HG03175 (cell line): ENCODE data around the gene ANKLE2.

Source experiments
- ATAC-seq: cut with Tn5 transposase; IDR thresholded peaks from one replicate; pipeline ENCODE4 v1.9.1; 2021; ENCODE audit warnings: mild to moderate bottlenecking, moderate library complexity; ENCODE audit not compliant: unreplicated experiment

The ANKLE2 gene

GRCh38 chr12:132747896-132748295 is 13.7 kb downstream of the ANKLE2 start:
- no peak for ATAC-seq

GRCh38 chr12:132747395-132747794 is 14.2 kb downstream of the ANKLE2 start:
- no peak for ATAC-seq

- ATAC-seq, result no peak
Observed at GRCh38 chr12:132746613-132747012, 15.0 kb downstream of the ANKLE2 start.

- no peak for ATAC-seq
Observed at GRCh38 chr12:132743831-132744230, 17.8 kb downstream of the ANKLE2 start.

- ATAC-seq, result no peak
Observed at GRCh38 chr12:132741620-132742019, 20.0 kb downstream of the ANKLE2 start.

GRCh38 chr12:132740652-132741051 is 21.0 kb downstream of the ANKLE2 start:
- ATAC-seq, result no peak

GRCh38 chr12:132740313-132740646 is 21.4 kb downstream of the ANKLE2 start:
- no peak for ATAC-seq

GRCh38 chr12:132739600-132740312 is 21.9 kb downstream of the ANKLE2 start:
- ATAC-seq, result no peak

- no peak for ATAC-seq
Observed at GRCh38 chr12:132736913-132737312, 24.7 kb downstream of the ANKLE2 start.

- no peak for ATAC-seq
Observed at GRCh38 chr12:132736378-132736777, 25.3 kb downstream of the ANKLE2 start.

GRCh38 chr12:132735496-132735895 is 26.1 kb downstream of the ANKLE2 start:
- ATAC-seq, result no peak

- ATAC-seq, result no peak
Observed at GRCh38 chr12:132734206-132734605, 27.4 kb downstream of the ANKLE2 start.

GRCh38 chr12:132731574-132731973 is 30.1 kb downstream of the ANKLE2 start:
- ATAC-seq, result no peak

- no peak for ATAC-seq
Observed at GRCh38 chr12:132730353-132730752, 31.3 kb downstream of the ANKLE2 start.

- no peak for ATAC-seq
Observed at GRCh38 chr12:132729541-132730320, 31.9 kb downstream of the ANKLE2 start.

GRCh38 chr12:132728502-132728901 is 33.1 kb downstream of the ANKLE2 start:
- ATAC-seq, result no peak

- ATAC-seq, result no peak
Observed at GRCh38 chr12:132727091-132727794, 34.4 kb downstream of the ANKLE2 start.

- ATAC-seq, result no peak
Observed at GRCh38 chr12:132726386-132726785, 35.2 kb downstream of the ANKLE2 start.

GRCh38 chr12:132724506-132725241 is 37.0 kb downstream of the ANKLE2 start:
- ATAC-seq, result no peak

- ATAC-seq, result no peak
Observed at GRCh38 chr12:132723764-132724140, 37.9 kb downstream of the ANKLE2 start.
